Measurements from ENCODE around the gene L3MBTL4.
"Not testable (repeated sequence)": the region's sequence is repeated elsewhere in the genome, so short reads cannot be mapped to it uniquely, and the experiment has no call there.

The L3MBTL4 gene

DNA sequence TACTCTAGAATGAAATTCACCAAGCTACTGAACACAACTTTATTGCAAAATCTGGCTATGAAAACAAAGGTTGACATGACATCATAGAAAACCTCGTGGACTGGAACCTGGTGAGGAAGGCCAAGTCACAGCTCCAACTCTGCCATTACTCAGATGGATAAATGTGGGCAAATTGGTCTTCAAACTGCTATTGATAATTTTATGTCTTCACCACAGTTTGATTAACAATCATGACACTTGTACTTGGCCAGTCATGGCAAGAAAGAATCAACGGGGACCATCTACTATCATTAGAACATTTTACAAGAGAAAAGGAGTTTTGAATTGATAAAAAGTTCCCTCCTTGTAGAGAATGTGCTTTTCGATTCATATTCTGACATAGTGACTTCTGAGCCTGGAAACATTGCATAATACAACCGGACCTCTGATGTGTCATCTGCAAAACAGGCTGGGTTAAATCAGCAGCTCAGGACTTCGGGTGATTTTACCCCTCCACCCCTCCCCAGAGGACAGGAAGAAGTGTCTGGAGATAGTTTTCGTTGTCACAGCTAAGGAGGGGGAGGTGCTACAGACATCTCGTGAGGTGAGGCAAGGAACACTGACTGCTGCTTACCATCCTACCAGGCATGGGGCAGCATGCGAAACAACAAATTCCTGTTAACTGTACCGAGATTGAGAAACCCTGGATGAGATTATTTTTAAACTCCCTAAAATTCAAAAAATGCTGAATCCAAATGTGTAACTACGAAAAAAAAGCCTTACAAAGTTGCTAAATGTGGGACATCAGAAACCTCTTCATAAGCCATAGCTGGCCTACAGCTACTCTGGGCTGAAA is 8.4 kb downstream of the L3MBTL4 start:
- no peak for DNase-seq

GRCh38 chr18:6405237-6406074 is 9.3 kb downstream of the L3MBTL4 start:
- no peak for DNase-seq

- DNase-seq = no peak
Observed at GRCh38 chr18:6404834-6405233, 9.9 kb downstream of the L3MBTL4 start.

DNA sequence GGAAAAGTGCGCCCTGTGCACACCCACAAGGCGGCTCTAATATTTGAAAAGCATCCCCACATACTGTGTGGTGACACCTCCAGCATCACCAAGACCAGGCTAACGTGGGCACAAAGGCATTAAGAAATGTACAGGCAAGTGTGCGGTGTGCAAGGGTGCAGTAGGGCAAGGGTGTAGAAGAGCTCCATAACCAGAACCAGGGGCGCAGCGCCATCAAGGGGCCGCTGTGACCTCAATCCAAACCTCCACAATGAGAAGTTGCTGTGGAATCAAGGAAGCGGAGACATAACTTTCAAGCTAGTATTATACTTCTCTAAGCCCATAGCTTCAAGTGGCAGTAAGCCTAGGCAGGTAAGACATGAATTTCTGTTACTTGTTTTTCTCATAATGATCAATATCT is 13.0 kb downstream of the L3MBTL4 start:
- DNase-seq = no peak

- no peak for DNase-seq
Observed at GRCh38 chr18:6399776-6400175, 14.9 kb downstream of the L3MBTL4 start.

DNA sequence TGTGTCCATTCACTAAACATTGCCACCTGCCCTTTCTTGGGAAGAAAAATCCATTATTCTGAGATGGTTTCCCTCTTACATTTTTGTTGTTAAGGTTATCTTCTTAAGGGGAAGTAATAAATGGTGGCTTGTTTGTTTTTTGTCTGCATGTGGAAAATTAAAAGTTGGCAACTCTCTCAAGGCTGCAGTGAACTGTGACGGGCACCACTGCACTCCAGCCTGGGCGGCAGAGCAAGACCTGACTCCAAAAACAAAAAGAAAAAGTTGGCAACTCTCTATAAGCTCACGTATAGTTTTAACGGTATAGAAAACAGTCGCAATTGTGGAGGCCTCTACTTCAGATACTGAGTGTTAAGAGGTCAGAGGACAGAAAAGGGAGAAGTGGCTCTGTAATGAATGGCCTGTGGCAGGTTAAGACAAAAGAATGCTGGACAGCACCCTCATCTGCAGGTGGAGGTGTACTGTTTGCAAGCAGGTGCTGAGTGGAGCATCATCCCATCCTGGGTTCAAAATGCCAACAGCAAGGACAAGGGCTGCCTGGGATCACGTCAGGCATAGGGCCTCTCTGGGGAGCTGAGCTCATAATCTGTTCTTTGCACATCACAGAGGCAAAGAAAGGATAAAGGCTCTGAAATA is 16.7 kb downstream of the L3MBTL4 start:
- no peak for DNase-seq

- DNase-seq = no peak
Observed at GRCh38 chr18:6396847-6397246, 17.9 kb downstream of the L3MBTL4 start.

GRCh38 chr18:6396276-6396675 is 18.4 kb downstream of the L3MBTL4 start:
- no peak for DNase-seq

DNA sequence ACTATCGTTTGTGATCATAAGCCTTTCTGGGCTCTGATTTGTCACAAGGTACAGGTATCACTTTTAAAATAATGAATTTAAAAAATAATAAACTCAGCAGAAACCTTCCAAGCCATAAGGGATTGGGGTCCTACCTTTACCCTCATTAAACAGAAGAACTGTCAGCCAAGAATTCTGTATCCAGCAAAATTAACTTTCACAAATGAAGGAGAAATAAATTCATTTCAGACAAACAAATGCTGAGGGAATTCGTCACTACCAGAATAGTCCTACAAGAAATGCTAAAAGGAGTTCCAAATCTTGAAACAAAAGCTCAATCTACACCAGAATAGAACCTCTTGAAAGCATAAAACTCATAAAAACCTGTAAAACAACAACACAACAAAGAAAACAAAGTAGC is 25.7 kb downstream of the L3MBTL4 start:
- DNase-seq = no peak

DNA sequence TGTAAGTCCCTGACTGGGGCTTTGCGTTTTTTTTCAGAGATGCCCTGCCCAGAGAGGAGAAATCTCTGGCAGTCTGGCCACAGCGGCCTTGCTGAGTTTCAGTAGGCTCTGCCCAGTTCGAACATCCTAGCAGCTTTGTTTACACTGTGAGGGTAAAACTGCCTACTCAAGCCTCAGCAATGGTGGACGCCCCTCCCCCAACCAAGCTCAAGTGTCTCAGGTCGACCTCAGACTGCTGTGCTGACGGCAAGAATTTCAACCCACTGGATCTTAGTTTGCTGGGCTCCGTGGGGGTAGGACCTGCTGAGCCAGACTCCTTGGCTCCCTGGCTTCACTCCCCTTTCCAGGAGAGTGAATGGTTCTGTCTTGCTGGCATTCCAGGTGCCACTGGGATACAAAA is 31.7 kb downstream of the L3MBTL4 start:
- no peak for DNase-seq

- not testable (repeated sequence) for DNase-seq
Observed at GRCh38 chr18:6377473-6377872, 37.2 kb downstream of the L3MBTL4 start.

- no peak for DNase-seq
Observed at GRCh38 chr18:6376433-6377229, 38.1 kb downstream of the L3MBTL4 start.

DNA sequence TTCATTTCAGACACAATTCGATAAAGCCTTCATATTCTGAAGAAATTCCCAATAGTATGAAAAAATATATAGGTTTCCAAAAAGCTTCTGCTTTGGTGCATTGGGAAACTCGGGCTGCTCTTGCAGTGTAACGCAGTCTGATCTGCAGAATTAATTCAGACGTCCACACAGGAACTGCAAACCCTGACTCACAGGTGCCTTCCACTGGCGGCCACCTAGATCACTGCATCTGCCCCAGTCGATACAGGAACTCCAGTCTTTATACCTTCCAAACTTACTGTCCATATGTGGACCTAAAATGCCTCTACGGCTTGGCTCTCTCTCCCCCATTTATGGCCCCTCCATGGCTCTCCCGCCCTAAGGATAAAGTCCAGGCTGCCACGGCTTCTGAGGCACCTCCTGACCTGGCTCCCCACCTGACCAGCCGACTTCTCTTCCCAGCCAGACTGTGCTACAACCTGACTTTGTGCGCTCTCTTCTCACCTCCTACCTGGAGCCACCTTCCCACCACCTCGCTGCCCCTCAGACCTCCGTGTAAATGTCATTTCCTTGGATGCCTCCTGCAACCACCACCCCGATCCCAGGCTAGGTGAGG is 39.7 kb downstream of the L3MBTL4 start:
- no peak for DNase-seq

DNA sequence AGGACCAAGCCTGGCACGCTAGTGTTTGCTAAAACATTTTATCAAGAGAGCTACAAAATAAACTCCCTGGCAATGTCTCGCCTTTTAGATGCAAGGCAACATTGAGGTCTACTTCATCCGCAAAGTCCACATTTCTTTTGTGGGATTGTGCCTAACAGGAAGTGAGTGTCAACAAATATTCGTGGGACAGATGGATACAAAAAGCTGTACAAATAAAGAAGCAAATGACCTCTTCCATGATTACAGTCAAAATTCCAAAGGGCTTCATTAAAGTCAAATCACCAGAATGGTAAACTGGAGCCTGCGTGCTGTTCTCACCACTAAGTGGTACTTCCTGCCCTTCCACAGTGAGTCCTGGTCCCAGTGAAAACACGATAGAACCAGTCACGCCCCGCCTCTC is 40.4 kb downstream of the L3MBTL4 start:
- no peak for DNase-seq

GRCh38 chr18:6373187-6373586 is 41.5 kb downstream of the L3MBTL4 start:
- no peak for DNase-seq

- DNase-seq = no peak
Observed at GRCh38 chr18:6370886-6371635, 43.6 kb downstream of the L3MBTL4 start.

GRCh38 chr18:6370410-6370809 is 44.3 kb downstream of the L3MBTL4 start:
- DNase-seq = no peak

DNA sequence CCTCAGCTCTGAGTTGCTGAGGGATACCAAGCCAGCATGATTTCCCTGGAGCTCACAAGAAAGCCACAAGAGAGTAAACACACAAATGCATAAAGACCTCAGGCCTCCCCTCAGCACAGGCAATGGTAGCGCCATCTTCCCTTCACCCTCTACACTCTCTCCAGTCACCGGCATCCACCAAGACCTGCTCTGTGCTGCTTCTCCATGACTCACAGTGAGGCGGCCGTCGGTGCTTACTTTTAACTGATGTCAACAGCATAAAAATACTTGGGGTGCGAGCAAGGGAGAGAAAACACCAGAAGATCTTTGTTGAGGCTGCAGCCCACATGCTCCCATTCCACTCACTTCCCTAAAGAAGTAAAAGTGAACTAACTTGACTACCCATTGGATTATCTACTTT is 46.7 kb downstream of the L3MBTL4 start:
- DNase-seq = no peak

- no peak for DNase-seq
Observed at GRCh38 chr18:6367208-6367607, 47.5 kb downstream of the L3MBTL4 start.

DNA sequence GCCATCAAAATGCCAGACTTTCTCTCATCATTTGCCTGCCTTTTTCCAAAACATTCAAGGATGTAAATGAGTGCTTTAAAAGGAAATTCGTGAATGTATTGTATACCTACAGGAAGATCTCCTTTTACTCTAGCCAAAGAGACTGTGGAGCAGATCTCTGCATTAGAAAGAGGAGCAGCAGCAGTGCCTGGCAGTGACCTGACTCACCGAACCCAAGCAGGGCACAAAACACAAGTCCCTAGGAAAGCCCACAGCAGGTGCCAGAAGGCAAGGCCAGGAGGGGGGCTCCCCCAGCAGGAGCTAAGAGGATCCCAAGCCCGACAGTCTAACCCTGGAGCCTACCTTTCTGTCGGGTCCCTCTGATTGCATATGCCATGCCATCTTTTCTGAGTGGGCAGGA is 47.9 kb downstream of the L3MBTL4 start:
- DNase-seq = no peak

GRCh38 chr18:6365385-6365784 is 49.3 kb downstream of the L3MBTL4 start:
- DNase-seq = no peak

DNA sequence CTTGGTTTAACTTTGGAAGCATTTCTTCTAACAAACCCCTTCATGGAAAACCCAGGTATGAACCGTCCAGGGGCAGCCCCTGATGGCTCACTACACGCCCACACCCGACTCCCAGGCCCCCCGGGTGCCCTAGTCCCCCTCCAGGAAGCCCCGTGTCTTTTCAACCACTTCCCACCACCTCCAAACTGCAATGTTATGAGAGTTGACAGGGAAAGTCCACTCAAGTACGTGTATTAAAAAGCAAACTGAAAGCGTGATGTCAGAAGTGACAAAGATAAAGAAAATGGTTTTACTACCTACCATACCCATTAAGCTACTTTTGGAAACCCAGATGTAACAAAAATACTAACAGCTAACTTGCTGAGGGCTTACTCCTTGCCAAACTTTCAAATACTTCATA is 51.5 kb downstream of the L3MBTL4 start:
- DNase-seq = no peak
